SK-N-SH (cell line): ENCODE measurements around the gene MS4A3.

Experiments used
- NRF1 ChIP-seq: IDR thresholded peaks from 2 replicates; pipeline ENCODE4 v1.6.1; 2012; ENCODE audit warnings: low read depth, mild to moderate bottlenecking, low read length
- TF ChIP-seq, protein P1 (sequence below): fragments of 200-600 bp; sonication (generic); IDR thresholded peaks from 2 replicates; pipeline ENCODE4 v1.6.1; 2017; ENCODE audit warnings: antibody characterized with exemption, mild to moderate bottlenecking, moderate library complexity
- TF ChIP-seq, protein P2 (sequence below): IDR thresholded peaks from 2 replicates; pipeline ENCODE4 v1.4.0; 2012; ENCODE audit warnings: low read depth, borderline replicate concordance

DNA sequence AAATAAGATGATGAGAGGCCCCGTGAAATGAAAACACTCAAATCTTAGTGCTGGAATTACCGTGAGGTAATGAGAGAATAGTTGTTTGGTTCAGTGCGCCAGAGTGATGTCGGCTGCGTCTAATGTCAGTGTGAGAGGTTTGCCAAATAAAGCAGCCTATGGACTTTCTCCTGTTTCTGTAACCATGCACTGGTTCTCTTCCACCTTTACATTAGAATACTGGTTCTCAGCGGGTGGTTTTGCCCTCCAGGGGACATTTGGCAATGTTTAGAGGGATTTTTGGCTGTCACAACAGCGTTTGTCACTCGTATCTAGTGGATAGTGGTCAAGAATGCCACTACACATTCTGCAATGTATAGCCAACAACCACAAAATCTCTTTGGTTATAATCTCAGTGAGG lies 38.4 kb upstream of the MS4A3 start:
- TF ChIP-seq NRF1: no peak
- TF ChIP-seq, protein P1, sequence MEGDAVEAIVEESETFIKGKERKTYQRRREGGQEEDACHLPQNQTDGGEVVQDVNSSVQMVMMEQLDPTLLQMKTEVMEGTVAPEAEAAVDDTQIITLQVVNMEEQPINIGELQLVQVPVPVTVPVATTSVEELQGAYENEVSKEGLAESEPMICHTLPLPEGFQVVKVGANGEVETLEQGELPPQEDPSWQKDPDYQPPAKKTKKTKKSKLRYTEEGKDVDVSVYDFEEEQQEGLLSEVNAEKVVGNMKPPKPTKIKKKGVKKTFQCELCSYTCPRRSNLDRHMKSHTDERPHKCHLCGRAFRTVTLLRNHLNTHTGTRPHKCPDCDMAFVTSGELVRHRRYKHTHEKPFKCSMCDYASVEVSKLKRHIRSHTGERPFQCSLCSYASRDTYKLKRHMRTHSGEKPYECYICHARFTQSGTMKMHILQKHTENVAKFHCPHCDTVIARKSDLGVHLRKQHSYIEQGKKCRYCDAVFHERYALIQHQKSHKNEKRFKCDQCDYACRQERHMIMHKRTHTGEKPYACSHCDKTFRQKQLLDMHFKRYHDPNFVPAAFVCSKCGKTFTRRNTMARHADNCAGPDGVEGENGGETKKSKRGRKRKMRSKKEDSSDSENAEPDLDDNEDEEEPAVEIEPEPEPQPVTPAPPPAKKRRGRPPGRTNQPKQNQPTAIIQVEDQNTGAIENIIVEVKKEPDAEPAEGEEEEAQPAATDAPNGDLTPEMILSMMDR: no peak
- TF ChIP-seq, protein P2, sequence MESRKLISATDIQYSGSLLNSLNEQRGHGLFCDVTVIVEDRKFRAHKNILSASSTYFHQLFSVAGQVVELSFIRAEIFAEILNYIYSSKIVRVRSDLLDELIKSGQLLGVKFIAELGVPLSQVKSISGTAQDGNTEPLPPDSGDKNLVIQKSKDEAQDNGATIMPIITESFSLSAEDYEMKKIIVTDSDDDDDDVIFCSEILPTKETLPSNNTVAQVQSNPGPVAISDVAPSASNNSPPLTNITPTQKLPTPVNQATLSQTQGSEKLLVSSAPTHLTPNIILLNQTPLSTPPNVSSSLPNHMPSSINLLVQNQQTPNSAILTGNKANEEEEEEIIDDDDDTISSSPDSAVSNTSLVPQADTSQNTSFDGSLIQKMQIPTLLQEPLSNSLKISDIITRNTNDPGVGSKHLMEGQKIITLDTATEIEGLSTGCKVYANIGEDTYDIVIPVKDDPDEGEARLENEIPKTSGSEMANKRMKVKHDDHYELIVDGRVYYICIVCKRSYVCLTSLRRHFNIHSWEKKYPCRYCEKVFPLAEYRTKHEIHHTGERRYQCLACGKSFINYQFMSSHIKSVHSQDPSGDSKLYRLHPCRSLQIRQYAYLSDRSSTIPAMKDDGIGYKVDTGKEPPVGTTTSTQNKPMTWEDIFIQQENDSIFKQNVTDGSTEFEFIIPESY: no peak
